Right kidney (tissue), 1 donor: ENCODE data around the gene HAGHL.
"Not testable (repeated sequence)": the region's sequence is repeated elsewhere in the genome, so short reads cannot be mapped to it uniquely, and the experiment has no call there.

Source experiments
- DNase-seq: peaks from one replicate; pipeline ENCODE4 v3.0.0-alpha.2; 2016

Gene HAGHL

DNA sequence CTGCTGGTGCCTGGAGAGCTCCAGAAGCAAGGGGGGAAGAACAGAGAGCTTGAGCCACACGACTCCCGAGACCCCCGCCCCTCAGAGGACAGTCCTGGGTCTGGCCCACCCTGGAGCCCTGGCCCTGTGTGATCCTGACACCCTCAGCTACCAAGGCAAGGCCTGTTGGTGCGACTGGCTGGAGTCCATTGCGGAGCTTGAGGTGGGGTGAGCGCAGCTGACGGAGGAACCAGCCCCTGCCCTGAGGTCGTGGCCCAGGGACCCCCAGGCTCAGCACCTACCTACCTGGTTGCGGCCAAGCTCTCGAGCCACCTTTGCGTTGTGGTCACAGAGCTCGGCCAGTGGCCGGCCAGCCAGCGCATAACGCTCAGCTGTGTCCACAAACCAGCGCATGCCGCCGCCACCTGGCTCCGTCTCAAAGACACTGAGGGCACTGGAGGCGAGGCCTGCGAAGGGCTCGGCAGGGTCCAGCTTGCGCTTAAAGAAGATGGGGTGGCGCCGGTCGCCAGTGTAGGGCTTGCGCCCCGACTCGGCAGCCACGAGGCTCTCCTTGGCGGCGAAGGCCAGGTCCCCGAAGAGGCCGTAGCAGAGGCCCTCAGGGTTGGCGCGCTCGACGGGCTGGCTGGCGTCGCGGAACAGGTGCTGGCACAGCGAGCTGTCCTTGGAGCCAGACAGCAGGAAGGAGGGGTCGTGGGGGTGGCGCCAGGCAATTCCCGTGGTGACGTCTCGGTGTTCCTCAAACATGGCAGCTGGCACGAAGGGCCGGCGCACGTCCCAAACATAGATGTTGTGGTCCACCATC is 40.2 kb upstream of the HAGHL start:
- no peak for DNase-seq

- DNase-seq, result no peak
Observed at GRCh38 chr16:687499-687898, 39.4 kb upstream of the HAGHL start.

DNA sequence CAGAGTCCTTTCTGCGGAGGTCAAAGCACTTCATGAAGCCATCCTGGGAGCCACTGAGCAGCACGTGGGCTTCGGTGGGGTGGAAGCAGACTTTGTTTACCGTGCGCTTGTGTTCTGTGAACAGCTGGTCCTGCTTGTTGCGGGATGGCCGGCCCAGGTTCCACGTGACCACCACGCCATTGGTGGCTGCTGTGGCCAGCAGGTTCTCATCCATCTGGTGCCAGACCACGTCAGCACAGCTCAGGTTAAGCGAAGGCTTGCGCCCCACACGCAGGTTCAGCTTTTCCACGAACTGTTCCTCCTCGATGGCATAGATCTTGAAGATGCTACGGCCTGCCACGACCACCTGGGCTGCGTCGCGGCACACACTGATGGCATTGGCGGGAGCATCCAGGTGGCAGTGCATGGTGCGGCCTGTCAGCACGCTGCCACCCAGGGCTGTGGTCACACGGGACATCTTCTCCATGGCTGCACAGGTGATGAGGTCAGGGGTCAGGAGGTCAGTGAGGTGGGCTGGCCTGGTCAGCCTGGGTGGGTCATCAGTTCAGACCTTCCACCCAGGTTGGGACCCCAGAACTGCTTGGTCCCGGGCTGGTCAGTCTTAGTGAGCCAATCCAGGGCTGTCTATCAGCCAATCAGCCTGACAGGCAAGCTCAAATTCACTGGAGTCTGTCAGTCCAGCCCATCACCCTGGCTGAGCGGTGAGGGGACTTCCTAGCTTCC is 37.6 kb upstream of the HAGHL start:
- no peak for DNase-seq

GRCh38 chr16:691242-691641 is 35.7 kb upstream of the HAGHL start:
- not testable (repeated sequence) for DNase-seq

- no peak for DNase-seq
Observed at GRCh38 chr16:692356-693108, 34.4 kb upstream of the HAGHL start.

DNA sequence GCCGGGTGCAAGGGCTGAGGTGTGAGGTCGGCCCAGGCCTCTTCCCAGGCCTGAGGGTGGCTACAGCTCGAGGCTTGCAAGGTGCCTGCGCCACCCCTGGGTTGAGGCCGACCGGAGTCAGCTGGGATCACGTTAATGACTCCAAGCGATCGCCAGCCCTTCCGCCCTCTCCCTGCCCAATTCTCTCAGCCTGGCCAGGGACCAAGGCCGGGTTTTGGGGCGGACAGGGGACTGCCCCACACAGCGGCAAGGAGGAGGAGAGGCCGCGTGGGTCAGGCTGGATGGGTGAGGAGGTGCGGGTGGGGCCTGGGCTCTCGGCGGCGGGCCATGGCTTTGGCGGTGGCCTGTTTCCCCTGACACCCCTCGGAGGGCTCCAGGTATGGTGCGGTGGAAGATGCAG is 33.5 kb upstream of the HAGHL start:
- DNase-seq, result no peak

GRCh38 chr16:693766-694165 is 33.1 kb upstream of the HAGHL start:
- DNase-seq, result no peak

DNA sequence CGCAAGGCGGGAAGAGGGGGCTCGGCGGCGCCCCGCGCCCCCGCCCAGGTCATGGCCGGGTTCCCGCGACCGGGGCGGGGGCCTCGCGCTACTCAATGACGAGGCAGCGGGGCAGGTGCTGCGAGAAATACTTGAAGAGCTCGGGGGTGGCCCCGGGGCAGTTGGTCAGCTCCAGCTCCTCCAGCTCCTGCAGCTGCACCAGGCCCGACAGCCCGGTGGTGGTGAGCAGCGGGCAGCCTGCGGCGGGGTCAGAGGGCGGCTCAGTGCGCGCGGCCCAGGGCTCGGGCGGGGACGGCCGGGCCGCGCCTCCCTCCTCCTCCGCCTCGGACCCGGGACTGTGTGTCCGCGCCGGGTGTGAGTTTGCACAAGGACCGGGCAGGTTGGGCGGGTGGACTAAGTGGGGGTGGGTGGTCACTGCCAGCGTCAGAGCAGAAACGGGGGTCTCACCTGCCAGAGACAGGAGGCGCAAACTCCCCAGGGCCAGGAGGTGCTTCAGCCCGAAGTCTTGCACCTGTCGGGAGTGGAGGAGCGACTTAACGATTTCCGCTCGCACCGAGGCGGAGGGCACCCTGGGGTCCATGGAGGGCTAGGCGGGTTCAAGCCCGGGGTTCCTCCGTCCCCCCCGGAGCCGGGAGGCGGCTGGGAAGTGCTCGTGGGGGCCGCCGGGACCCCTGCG is 32.6 kb upstream of the HAGHL start:
- no peak for DNase-seq

DNA sequence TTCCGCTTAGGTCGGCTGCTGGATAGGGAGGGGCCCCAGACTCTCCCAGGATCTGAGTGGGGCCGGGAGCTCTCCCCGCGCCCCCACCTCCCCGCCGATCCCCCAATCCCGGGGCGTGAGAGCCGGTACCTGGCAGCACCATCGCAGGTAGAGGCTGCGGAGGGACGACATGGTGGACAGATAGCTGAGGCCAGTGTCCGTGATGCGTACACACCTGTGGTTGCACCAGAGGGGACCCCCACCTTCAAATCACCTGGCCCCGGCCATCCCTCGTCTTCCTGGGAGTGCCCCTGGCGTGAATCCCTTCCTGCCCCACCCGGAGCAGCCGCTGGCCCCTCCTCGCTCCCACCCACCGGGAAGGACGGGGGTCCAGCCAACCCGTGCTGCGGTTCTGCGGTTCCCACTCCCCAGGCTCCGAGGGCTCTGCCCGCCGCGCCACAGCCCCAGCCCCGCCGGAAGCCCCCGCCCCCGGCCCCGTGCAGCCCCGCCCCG is 32.0 kb upstream of the HAGHL start:
- no peak for DNase-seq

- DNase-seq, result peak; percentile 58
Observed at GRCh38 chr16:695355-696089, 31.4 kb upstream of the HAGHL start.

DNA sequence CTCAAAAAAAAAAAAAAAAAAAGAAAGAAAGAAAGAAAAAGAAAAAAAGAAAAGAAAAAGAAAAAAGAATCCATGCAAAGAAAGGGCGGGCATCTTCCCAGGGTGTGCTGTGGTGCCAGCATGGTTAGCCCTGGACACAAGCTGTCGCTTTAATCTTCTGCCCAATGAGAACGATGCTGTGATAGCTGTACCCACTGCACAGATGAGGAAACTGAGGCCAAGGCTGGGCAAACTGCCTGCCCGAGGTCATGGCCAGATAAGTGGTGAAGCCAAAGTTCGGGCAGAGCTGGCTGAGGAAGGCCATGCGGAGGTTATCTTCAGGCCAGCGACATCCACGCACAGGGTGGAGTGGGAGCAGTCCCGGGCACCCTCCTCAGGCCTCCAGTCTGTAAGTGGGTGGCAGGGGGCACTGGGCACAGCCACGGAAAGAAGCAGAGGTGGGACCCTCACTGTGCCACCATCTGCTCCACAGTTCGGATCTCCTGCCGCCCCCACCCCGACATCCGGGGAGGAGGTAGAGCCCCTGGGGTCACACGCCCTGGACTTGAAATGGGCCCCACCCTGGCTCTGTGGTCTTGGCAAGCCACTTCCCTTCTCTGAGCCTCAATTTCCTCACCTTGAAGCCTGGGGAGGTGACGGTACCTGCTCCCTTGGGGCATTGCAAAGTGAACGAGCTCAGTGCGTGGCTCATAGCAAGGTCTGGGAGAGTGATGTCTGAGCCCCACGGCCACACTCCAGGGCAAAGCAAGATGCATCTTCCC is 27.8 kb upstream of the HAGHL start:
- DNase-seq, result no peak

- DNase-seq, result peak; percentile 69
Observed at GRCh38 chr16:700684-701584, 26.0 kb upstream of the HAGHL start.

DNA sequence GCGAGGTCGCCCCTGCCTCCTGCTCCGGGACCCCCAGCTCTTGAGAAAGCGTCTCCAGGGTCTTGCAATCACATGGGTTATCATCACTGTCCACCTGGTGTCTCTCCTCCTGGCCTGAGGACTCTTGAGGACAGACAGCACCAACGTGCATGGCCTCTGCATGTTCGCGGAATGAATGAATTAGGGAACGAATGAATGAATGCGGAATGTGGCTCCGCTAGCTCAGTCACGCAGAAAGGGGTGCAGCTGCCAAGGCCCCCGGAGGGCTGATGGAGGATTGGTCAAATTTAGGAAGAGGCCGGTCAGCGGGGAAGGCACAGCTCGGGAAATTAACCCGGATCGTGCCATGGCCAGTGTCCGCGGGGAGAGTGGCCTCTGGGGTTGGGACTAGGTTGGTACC is 24.6 kb upstream of the HAGHL start:
- DNase-seq, result no peak

DNA sequence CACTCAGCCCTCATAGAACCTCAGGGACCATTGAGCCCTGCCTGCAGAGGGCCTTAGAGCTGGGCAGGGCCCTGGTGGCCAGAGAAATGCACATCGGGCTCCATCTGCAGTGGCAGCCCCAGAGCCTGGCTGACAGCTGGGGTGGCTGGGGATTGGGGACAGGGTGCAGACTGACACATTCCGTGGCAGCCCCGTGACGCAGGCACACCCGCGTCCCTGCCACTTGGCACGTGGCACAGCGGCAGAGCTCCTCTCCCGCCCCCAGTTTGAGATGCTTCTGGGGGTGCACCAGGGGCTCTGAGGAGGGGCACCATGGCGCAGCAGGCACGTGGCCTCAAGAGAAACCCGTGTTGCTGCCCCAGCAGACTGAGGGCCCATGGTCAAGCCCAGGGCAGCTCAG is 23.5 kb upstream of the HAGHL start:
- no peak for DNase-seq

DNA sequence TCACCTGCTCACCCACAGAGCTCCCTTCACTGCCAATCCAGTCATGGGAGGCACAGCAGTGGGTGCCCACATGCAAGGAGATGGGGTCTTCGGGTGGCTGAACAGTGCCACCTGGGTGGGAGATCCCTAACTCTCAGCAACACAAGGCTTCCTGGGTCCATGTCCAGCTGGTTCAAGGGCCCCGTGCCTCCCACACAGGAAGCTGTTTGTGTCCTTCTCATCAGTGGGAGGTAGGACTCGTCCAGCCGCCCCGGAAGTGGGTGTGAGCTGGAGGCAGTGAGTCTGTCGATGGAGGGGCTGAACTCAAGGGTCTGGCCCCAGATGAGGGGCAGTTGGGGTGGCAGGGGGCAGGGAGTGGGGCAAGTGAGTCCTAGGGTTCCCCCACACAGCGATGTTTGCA is 22.9 kb upstream of the HAGHL start:
- no peak for DNase-seq

DNA sequence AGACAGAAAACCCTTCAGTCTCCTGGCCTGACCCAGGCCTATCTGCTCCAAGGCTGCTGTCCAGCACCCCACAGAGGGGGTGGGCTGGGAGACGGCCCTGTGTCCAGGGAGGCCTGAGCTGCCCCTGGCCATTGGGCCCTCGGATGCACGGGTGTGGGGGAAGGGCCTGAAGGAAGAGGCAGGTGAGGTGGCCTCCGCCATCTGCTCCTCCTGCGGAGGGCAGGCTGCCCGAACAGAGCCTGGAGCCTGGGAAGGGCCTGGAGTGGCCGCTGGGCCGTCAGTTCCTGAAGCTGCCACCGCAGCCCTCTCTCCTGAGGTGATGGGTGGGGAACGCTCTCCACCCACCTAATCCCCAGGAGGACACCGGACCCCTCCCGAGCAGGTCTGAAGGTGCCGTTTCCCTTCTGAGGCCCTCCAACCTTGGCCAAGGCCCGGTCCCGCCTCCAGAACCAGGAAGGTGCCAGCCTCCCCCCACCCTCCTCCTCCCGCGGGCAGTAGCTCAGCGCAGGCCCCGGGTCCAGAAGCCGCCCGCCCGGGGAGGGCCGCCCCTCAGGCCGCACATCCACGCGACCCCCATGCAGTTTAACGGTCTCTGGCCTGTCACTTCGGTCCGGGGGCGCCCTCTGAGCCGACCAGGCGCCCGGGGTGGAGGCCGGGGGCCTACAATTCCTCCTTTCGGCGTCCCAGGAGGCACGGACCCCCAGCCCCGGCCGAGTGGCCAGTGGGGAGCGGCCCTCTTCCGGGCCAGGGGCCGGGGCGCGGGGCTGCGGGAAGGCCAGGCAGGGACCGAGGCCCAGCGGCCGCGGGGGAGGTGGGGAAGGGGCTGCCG is 22.1 kb upstream of the HAGHL start:
- no peak for DNase-seq

- DNase-seq, result no peak
Observed at GRCh38 chr16:705431-706188, 21.3 kb upstream of the HAGHL start, which contains the start of gene FBXL16. FBXL16 (minus strand) TSS chr16:705801; CDS start chr16:697405, 8,396 bp downstream.
